Calu3 (cell line): ENCODE data around the gene TGFBI. TPM values are rescaled to one million over a fixed set of nuclear protein-coding genes. Genes with fewer than 3 reads are reported as not detected.

Experiments
- BruUV-seq: library from RNA; stranded (reverse); fragments of 400-500 nt; replicated peaks from 2 replicates; lab custom pipeline; 2021; lab: Mats Ljungman, UMichigan
- CTCF ChIA-PET: fragments of 300-600 bp; sonication (Branson Sonifier 250); formaldehyde crosslinking; loops from one replicate; lab custom pipeline; 2022; ENCODE audit warnings: antibody characterized with exemption; lab: Charles Lee
- DNase-seq: peaks from one replicate; pipeline ENCODE4 v3.0.0; 2022
- H3K27ac Mint-ChIP-seq: one replicate; pipeline ENCODE4 v1.8.0; 2022; ENCODE audit warnings: mixed read lengths; ENCODE audit not compliant: unreplicated experiment
- H3K27me3 Mint-ChIP-seq: one replicate; pipeline ENCODE4 v1.8.0; 2022; ENCODE audit warnings: mixed read lengths; ENCODE audit not compliant: unreplicated experiment
- H3K36me3 Mint-ChIP-seq: one replicate; pipeline ENCODE4 v1.8.0; 2022; ENCODE audit warnings: mild to moderate bottlenecking, moderate library complexity, mixed read lengths; ENCODE audit not compliant: insufficient read depth, unreplicated experiment
- H3K4me1 Mint-ChIP-seq: one replicate; pipeline ENCODE4 v1.8.0; 2022; ENCODE audit warnings: mild to moderate bottlenecking, low read depth, mixed read lengths; ENCODE audit not compliant: unreplicated experiment
- H3K4me3 Mint-ChIP-seq: one replicate; pipeline ENCODE4 v1.8.0; 2022; ENCODE audit warnings: mild to moderate bottlenecking, low read depth, moderate library complexity, mixed read lengths; ENCODE audit not compliant: unreplicated experiment
- H3K9me3 Mint-ChIP-seq: one replicate; pipeline ENCODE4 v1.8.0; 2022; ENCODE audit warnings: low read depth, mixed read lengths; ENCODE audit not compliant: unreplicated experiment
- CTCF ChIP-seq: fragments of 200-600 bp; IDR thresholded peaks from one replicate; pipeline ENCODE4 v1.8.0; 2022; ENCODE audit warnings: antibody characterized with exemption; ENCODE audit not compliant: unreplicated experiment
- intact Hi-C: fragments of 100-400 bp; cut with micrococcal nuclease; formaldehyde crosslinking; loops from one replicate; pipeline ENCODE4 v1.10.0; 2022; ENCODE audit not compliant: unreplicated experiment
- total RNA-seq: library from RNA; stranded (reverse); gene quantifications from 2 replicates; pipeline ENCODE4 v1.2.3, GENCODE V29; 2022

The TGFBI gene
- total RNA-seq, 1 experiment from 2014 or later = 95.2 TPM

DNA sequence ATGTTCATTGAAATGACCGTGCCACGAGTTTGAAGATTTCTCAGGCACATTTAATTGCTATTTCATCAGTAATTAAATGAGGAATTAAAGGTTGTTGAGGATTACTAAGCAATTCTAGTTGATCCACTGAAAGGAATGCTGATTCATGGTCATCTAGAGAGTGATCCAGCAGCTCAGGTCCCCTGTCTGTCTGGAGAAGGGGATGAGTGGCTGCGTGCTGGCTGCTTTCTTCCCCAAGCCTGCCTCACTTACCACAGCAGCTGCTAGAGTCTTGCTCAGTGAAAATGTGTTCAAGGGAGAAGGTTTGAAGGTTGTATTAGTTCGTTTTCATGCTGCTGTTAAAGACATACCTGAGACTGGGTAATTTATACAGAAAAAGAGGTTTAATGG lies 7.8 kb upstream of the TGFBI start:
- no peak for TF ChIP-seq CTCF
- peaks cover 67% of the 10 kb centered on the region for H3K4me1 Mint-ChIP-seq
- CTCF ChIA-PET = interaction anchor here (0.7 to 1.5 kb wide), 5 partner anchors 14 to 76 kb away, joined by 3 read pairs; no protein-coding TSS in a partner anchor
- intact Hi-C loops = no loop called here
- peaks cover 3% of the 10 kb centered on the region for H3K9me3 Mint-ChIP-seq
- no peaks in the 10 kb centered on the region for H3K27me3 Mint-ChIP-seq
- H3K27ac Mint-ChIP-seq = peak overlapping the region; percentile 88
- H3K36me3 Mint-ChIP-seq = peaks cover 20% of the 10 kb centered on the region
- peak; percentile 25 for DNase-seq
- peak overlapping the region; percentile 44 for H3K4me3 Mint-ChIP-seq
- no TSS peak for BruUV-seq

DNA sequence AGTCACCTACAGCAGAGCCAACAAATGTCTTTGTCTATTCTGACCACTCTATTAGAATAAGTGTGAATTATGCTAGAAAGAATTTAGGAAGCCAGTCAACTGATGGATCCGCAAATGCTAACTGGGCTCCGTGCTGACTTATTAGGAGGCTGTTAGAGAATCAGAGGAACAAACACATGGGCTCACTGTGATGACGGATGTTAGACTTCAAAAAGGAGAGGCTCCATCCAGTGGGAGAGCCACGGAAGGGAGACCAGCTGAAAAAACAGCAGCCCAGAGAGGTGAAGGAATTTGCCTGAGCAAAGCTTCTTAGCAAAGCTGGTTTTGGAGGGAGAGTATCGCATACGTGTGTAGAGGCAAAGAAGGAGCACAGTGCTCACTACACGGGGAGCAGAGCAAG lies 5.8 kb upstream of the TGFBI start:
- Mint-ChIP-seq H3K4me3 (no peak overlapping the region), H3K27me3 (no peaks in the 10 kb centered on the region), H3K27ac (no peak overlapping the region), H3K4me1 (peaks cover 67% of the 10 kb centered on the region), H3K36me3 (peaks cover 15% of the 10 kb centered on the region), H3K9me3 (peaks cover 3% of the 10 kb centered on the region)
- no peak for DNase-seq
- BruUV-seq = no TSS peak
- no peak for TF ChIP-seq CTCF
- intact Hi-C loops = no loop called here
- CTCF ChIA-PET = no interaction called here

- no peak for DNase-seq
- intact Hi-C loops = no loop called here
- Mint-ChIP-seq H3K27me3 (no peaks in the 10 kb centered on the region), H3K27ac (no peak overlapping the region), H3K4me1 (peaks cover 67% of the 10 kb centered on the region), H3K36me3 (peaks cover 20% of the 10 kb centered on the region), H3K9me3 (peaks cover 2% of the 10 kb centered on the region), H3K4me3 (no peak overlapping the region)
- CTCF ChIA-PET = no interaction called here
- no peak for TF ChIP-seq CTCF
- BruUV-seq = no TSS peak
Measured at GRCh38 chr5:136023958-136024541, 4.7 kb upstream of the TGFBI start.

GRCh38 chr5:136025900-136026299 lies 2.9 kb upstream of the TGFBI start:
- no peak for TF ChIP-seq CTCF
- H3K4me3 Mint-ChIP-seq = no peak overlapping the region
- DNase-seq = no peak
- intact Hi-C loops = no loop called here
- H3K27me3 Mint-ChIP-seq = no peaks in the 10 kb centered on the region
- H3K9me3 Mint-ChIP-seq = no peaks in the 10 kb centered on the region
- H3K36me3 Mint-ChIP-seq = peaks cover 21% of the 10 kb centered on the region
- no peak overlapping the region for H3K27ac Mint-ChIP-seq
- BruUV-seq = no TSS peak
- H3K4me1 Mint-ChIP-seq = peaks cover 56% of the 10 kb centered on the region
- CTCF ChIA-PET = interaction anchor here (0.9 to 1.6 kb wide), 2 partner anchors 9 to 28 kb away, joined by 3 to 6 read pairs; no protein-coding TSS in a partner anchor
